ENCODE results near the gene AGBL1.

The AGBL1 gene

DNA sequence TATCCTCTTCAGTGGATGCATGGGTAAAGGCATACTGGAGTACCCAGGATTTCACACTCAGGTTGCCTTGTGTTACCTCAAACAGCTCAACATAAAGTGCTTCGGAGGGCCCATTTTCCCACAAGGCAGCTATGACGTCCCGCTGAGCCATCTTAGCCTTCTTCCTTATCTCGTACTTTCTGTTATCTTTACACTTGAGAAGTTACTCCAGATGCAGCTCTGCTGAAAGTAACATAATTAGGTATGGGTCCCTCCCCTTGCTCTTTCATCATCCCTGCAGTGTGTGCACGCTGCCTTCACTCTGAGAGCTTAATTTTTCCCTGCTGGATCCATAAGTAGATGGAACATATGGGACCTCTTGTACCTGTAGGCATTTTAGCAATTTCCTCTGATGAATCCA is 410.3 kb downstream of the AGBL1 start:
- no peak overlapping the region for H3K4me3 ChIP-seq (ENCODE audit: low read depth, low read length)
- TF ChIP-seq CTCF (IDR thresholded peaks at IDR 0.05; ENCODE audit: low read depth, low read length) = no peak
- no peak for DNase-seq (ENCODE audit: low read depth, low spot score)
- in situ Hi-C loops (cut with HindIII; ENCODE audit: low sequenced_read_pairs) = no loop called here

DNA sequence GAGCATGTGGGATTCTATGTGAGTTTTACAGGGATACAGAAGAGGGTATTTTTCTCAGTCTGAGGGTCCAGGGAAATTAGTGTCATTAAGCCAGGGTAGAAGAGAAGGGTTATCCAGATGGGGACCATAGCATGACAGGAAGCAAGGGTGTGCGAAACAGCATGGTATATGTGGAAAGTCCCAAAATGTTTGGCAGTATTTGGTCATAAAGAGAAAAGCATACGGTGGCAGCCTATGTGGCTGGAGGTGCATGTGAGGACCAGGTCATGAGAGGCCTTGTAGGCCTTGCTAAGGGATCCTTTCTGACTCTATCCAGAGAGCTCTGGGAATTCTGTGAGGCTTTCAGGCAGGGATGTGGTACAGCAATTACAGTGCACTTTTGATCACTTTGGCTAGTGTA is 411.4 kb downstream of the AGBL1 start:
- no peak for TF ChIP-seq CTCF (IDR thresholded peaks at IDR 0.05; ENCODE audit: low read depth, low read length)
- H3K4me3 ChIP-seq (ENCODE audit: low read depth, low read length) = no peak overlapping the region
- no peak for DNase-seq (ENCODE audit: low read depth, low spot score)
- in situ Hi-C loops (cut with HindIII; ENCODE audit: low sequenced_read_pairs) = no loop called here

DNA sequence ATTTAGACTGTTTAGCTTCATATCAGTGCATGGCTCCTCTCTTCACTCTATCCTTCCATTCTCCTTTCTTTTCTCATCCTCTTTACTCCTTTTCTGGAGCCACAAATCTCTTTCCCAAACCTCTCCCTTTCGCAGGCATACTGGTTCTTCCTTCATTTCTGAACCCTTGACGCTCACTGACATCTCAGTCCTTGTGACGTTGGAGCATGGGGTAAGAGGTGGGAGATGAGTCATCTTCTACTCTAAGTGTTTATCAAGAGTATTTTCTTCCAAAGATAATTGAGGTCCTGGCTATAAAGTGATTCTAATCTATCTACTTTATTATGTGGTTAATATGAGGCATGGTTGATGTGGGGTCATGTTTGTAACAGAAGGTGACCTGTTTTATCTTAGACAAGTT is 414.2 kb downstream of the AGBL1 start:
- in situ Hi-C loops (cut with HindIII; ENCODE audit: low sequenced_read_pairs) = no loop called here
- no peak for TF ChIP-seq CTCF (IDR thresholded peaks at IDR 0.05; ENCODE audit: low read depth, low read length)
- no peak for DNase-seq (ENCODE audit: low read depth, low spot score)
- no peak overlapping the region for H3K4me3 ChIP-seq (ENCODE audit: low read depth, low read length)

DNA sequence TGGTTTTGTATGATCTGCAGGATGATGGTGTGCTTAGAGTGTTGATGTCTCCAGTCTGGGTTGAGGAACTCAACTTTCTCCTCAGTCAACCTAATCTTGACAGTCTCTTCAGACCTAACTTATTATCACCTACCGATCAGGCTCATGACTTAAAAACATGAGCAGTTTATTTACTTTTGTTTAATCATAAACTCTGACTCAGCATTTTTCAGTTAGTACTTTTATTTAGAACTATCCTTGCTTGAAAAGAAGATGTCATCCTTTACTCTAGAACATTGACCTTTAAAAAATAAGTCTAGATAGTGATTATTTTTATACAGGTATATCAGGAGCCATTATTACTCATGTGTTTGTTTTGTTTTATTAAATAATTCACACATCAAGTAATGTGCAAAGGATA is 414.8 kb downstream of the AGBL1 start:
- no peak for DNase-seq (ENCODE audit: low read depth, low spot score)
- H3K4me3 ChIP-seq (ENCODE audit: low read depth, low read length) = no peak overlapping the region
- in situ Hi-C loops (cut with HindIII; ENCODE audit: low sequenced_read_pairs) = no loop called here
- TF ChIP-seq CTCF (IDR thresholded peaks at IDR 0.05; ENCODE audit: low read depth, low read length) = no peak

- no peak for TF ChIP-seq CTCF (IDR thresholded peaks at IDR 0.05; ENCODE audit: low read depth, low read length)
- in situ Hi-C loops (cut with HindIII; ENCODE audit: low sequenced_read_pairs) = no loop called here
- DNase-seq (ENCODE audit: low read depth, low spot score) = no peak
- no peak overlapping the region for H3K4me3 ChIP-seq (ENCODE audit: low read depth, low read length)
These were observed 422.6 kb downstream of the AGBL1 start for GRCh38 chr15:86502301-86502700.

DNA sequence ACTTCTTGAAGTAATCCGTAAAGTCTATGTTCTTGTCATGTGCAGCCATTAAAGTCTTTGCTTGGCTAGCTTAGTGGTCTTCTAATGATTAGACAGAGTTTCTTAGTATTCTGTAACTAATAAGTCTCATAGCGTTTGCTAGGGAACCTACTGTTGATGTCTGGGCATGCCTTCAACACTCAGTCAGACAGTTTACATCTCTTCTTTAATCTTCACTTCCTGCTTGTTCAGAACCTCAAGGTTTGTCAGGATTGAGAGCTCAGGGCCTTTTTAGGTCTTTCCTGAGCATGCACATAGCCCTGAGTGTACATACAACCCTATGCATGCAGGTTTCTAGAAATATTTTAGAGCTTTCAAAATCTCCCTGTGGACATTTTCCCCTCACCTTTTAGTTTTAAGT is 426.3 kb downstream of the AGBL1 start:
- in situ Hi-C loops (cut with HindIII; ENCODE audit: low sequenced_read_pairs) = no loop called here
- no peak overlapping the region for H3K4me3 ChIP-seq (ENCODE audit: low read depth, low read length)
- TF ChIP-seq CTCF (IDR thresholded peaks at IDR 0.05; ENCODE audit: low read depth, low read length) = no peak
- DNase-seq (ENCODE audit: low read depth, low spot score) = no peak

GRCh38 chr15:86506401-86506800 is 426.7 kb downstream of the AGBL1 start:
- in situ Hi-C loops (cut with HindIII; ENCODE audit: low sequenced_read_pairs) = no loop called here
- H3K4me3 ChIP-seq (ENCODE audit: low read depth, low read length) = no peak overlapping the region
- TF ChIP-seq CTCF (IDR thresholded peaks at IDR 0.05; ENCODE audit: low read depth, low read length) = no peak
- DNase-seq (ENCODE audit: low read depth, low spot score) = no peak

Data from astrocyte of the spinal cord (primary cell).